ENCODE measurements around the gene CFAP90. TPM values are rescaled to one million over a fixed set of nuclear protein-coding genes. Genes with fewer than 3 reads are reported as not detected.

CFAP90 gene
- total and polyA plus RNA-seq, 4 donors: 13.0 to 29.8 (median 15.6) TPM

GRCh38 chr5:7827610-7828009 is 23.3 kb downstream of the CFAP90 start:
- no peak for TF ChIP-seq CTCF (IDR thresholded peaks at IDR 0.05; ENCODE audit: control extremely low read depth, extremely low read depth)
- no peak overlapping the region for H3K4me3 ChIP-seq
- H3K4me1 ChIP-seq (ENCODE audit: control insufficient read depth in 5 of 5, insufficient read depth in 5 of 5, low read length in 5 of 5): no peaks in the 10 kb centered on the region
- H3K9ac ChIP-seq (ENCODE audit: insufficient read depth in 1 of 2, low read length in 2 of 2): no peak overlapping the region
- ATAC-seq (ENCODE audit: insufficient read depth, low FRiP score): no peak
- no peak overlapping the region for H3K27ac ChIP-seq (ENCODE audit: low read depth in 1 of 2, low read length in 1 of 2)
- no peaks in the 10 kb centered on the region for H3K36me3 ChIP-seq (ENCODE audit: control insufficient read depth in 4 of 4, insufficient read depth in 4 of 4, low read length in 4 of 4)
- DNase-seq: no peak
- H3K27me3 ChIP-seq (ENCODE audit: control insufficient read depth in 3 of 3, insufficient read depth in 3 of 3, low read length in 2 of 3): no peaks in the 10 kb centered on the region
- 84 to 85% methylated on average over 6 of the region's 6 CpGs for WGBS, 2 donors
- no peaks in the 10 kb centered on the region for H3K9me3 ChIP-seq (ENCODE audit: control insufficient read depth in 4 of 4, insufficient read depth in 3 of 4, low read length in 3 of 4)

- no peak for DNase-seq
- H3K27ac ChIP-seq (ENCODE audit: low read depth in 1 of 2, low read length in 1 of 2): no peak overlapping the region
- H3K9me3 ChIP-seq (ENCODE audit: control insufficient read depth in 4 of 4, insufficient read depth in 3 of 4, low read length in 3 of 4): no peaks in the 10 kb centered on the region
- TF ChIP-seq CTCF (IDR thresholded peaks at IDR 0.05; ENCODE audit: control extremely low read depth, extremely low read depth): no peak
- no peaks in the 10 kb centered on the region for H3K27me3 ChIP-seq (ENCODE audit: control insufficient read depth in 3 of 3, insufficient read depth in 3 of 3, low read length in 2 of 3)
- ATAC-seq (ENCODE audit: insufficient read depth, low FRiP score): no peak
- 85 to 92% methylated on average over 11 of the region's 11 CpGs for WGBS, 2 donors
- no peaks in the 10 kb centered on the region for H3K36me3 ChIP-seq (ENCODE audit: control insufficient read depth in 4 of 4, insufficient read depth in 4 of 4, low read length in 4 of 4)
- H3K9ac ChIP-seq (ENCODE audit: insufficient read depth in 1 of 2, low read length in 2 of 2): no peak overlapping the region
- H3K4me1 ChIP-seq (ENCODE audit: control insufficient read depth in 5 of 5, insufficient read depth in 5 of 5, low read length in 5 of 5): no peaks in the 10 kb centered on the region
- no peak overlapping the region for H3K4me3 ChIP-seq
These were observed 25.3 kb downstream of the CFAP90 start for GRCh38 chr5:7825630-7826029.

GRCh38 chr5:7824995-7825394 is 25.9 kb downstream of the CFAP90 start:
- DNase-seq (no peak), ATAC-seq (ENCODE audit: insufficient read depth, low FRiP score) (no peak)
- no peak for TF ChIP-seq CTCF (IDR thresholded peaks at IDR 0.05; ENCODE audit: control extremely low read depth, extremely low read depth)
- H3K4me3 ChIP-seq: no peak overlapping the region
- H3K9ac ChIP-seq (ENCODE audit: insufficient read depth in 1 of 2, low read length in 2 of 2): no peak overlapping the region
- H3K27me3 ChIP-seq (ENCODE audit: control insufficient read depth in 3 of 3, insufficient read depth in 3 of 3, low read length in 2 of 3): no peaks in the 10 kb centered on the region
- WGBS, 2 donors: 94 to 96% methylated on average over 18 of the region's 18 CpGs
- H3K36me3 ChIP-seq (ENCODE audit: control insufficient read depth in 4 of 4, insufficient read depth in 4 of 4, low read length in 4 of 4): no peaks in the 10 kb centered on the region
- H3K9me3 ChIP-seq (ENCODE audit: control insufficient read depth in 4 of 4, insufficient read depth in 3 of 4, low read length in 3 of 4): no peaks in the 10 kb centered on the region
- H3K27ac ChIP-seq (ENCODE audit: low read depth in 1 of 2, low read length in 1 of 2): no peak overlapping the region
- H3K4me1 ChIP-seq (ENCODE audit: control insufficient read depth in 5 of 5, insufficient read depth in 5 of 5, low read length in 5 of 5): no peaks in the 10 kb centered on the region

GRCh38 chr5:7823594-7823993 is 27.3 kb downstream of the CFAP90 start:
- no peaks in the 10 kb centered on the region for H3K36me3 ChIP-seq (ENCODE audit: control insufficient read depth in 4 of 4, insufficient read depth in 4 of 4, low read length in 4 of 4)
- no peak for TF ChIP-seq CTCF (IDR thresholded peaks at IDR 0.05; ENCODE audit: control extremely low read depth, extremely low read depth)
- H3K9me3 ChIP-seq (ENCODE audit: control insufficient read depth in 4 of 4, insufficient read depth in 3 of 4, low read length in 3 of 4): no peaks in the 10 kb centered on the region
- no peak overlapping the region for H3K4me3 ChIP-seq
- H3K9ac ChIP-seq (ENCODE audit: insufficient read depth in 1 of 2, low read length in 2 of 2): no peak overlapping the region
- 75 to 76% methylated on average over 8 of the region's 8 CpGs for WGBS, 2 donors
- ATAC-seq (ENCODE audit: insufficient read depth, low FRiP score) (no peak), DNase-seq (no peak)
- H3K27ac ChIP-seq (ENCODE audit: low read depth in 1 of 2, low read length in 1 of 2): no peak overlapping the region
- no peaks in the 10 kb centered on the region for H3K27me3 ChIP-seq (ENCODE audit: control insufficient read depth in 3 of 3, insufficient read depth in 3 of 3, low read length in 2 of 3)
- no peaks in the 10 kb centered on the region for H3K4me1 ChIP-seq (ENCODE audit: control insufficient read depth in 5 of 5, insufficient read depth in 5 of 5, low read length in 5 of 5)

All from lung (tissue), 12 donors.